ENCODE data around the gene DPEP2.

- TF ChIP-seq CTCF (IDR thresholded peaks at IDR 0.05) (no peak), POLR2A (IDR thresholded peaks at IDR 0.05) (no peak)
These were observed 29.8 kb downstream of the DPEP2 start for GRCh38 chr16:67969254-67970039.
